Muscle layer of duodenum (tissue), 2 donors: ENCODE data around the gene DSCAM.

Experiments used
- H3K27ac ChIP-seq: one replicate; pipeline ENCODE4 v1.7.0; 2013; ENCODE audit warnings: mild to moderate bottlenecking, low read length
- H3K27me3 ChIP-seq: one replicate; pipeline ENCODE4 v1.7.0; 2013; ENCODE audit warnings: low read depth, mild to moderate bottlenecking, control low read depth, low read length
- H3K36me3 ChIP-seq, 2 donors: one replicate each; pipeline ENCODE4 v1.7.0; 2013; ENCODE audit warnings: low read length in 2 of 2, control low read depth in 1 of 2, mild to moderate bottlenecking in 1 of 2; ENCODE audit not compliant: insufficient read depth in 2 of 2, control insufficient read depth in 1 of 2
- H3K4me1 ChIP-seq, 2 donors: one replicate each; pipeline ENCODE4 v1.7.0; 2013; ENCODE audit warnings: low read length in 2 of 2, mild to moderate bottlenecking in 2 of 2, control low read depth in 1 of 2, moderate library complexity in 1 of 2; ENCODE audit not compliant: insufficient read depth in 2 of 2, control insufficient read depth in 1 of 2
- H3K4me3 ChIP-seq, 2 donors: one replicate each; pipeline ENCODE4 v1.7.0; 2013; ENCODE audit warnings: low read length in 2 of 2, low read depth in 1 of 2, mild to moderate bottlenecking in 1 of 2
- H3K9me3 ChIP-seq, 2 donors: one replicate each; pipeline ENCODE4 v1.7.0; 2013; ENCODE audit warnings: low read length in 2 of 2, control low read depth in 1 of 2, mild to moderate bottlenecking in 1 of 2; ENCODE audit not compliant: control insufficient read depth in 1 of 2
- donor health status: healthy.

The DSCAM gene

DNA sequence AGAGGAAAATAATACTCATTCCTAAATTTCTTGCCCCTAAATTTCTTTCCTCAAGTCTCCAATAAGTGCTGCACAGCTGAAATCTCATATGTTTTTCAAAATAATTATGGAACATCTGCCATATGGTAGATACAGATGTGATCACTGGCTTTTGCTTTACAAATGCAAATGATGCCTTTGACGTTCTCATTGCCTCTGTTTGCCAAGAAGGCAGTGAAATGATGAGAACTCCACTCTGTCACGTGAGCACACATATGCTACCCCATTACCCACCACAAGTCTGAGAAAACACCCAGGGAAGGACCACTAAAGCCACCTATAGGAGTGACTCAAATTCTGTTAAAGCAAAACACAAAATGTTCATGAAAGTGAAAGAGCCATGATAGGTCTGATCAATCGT is 43.9 kb downstream of the DSCAM start:
- Histone ChIP-seq H3K9me3 (peaks cover 2 to 28% of the 10 kb centered on the region in 2 donors), H3K36me3 (no peaks in the 10 kb centered on the region), H3K4me1 (no peaks in the 10 kb centered on the region), H3K27me3 (no peaks in the 10 kb centered on the region), H3K4me3 (no peak overlapping the region), H3K27ac (no peak overlapping the region)

DNA sequence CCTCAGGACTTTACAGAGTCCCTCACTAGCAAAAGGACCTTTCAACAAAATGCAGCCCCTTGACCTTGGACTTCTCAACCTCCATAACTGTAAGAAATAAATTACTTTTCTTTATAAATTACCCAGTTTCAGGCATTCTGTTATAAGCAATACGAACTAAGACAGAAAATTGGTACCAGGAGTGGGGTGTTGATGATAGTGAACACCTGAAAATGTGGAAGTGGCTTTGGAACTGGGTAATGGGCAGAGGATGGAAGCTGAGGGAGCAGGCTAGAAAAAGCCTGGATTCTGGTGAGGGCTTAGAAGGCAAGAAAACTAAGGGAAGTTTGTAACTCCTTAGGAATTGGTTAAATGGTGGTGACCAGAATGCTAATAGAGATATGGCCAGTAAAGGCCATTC is 46.8 kb downstream of the DSCAM start:
- no peak overlapping the region for H3K27ac ChIP-seq
- no peaks in the 10 kb centered on the region for H3K4me1 ChIP-seq
- no peaks in the 10 kb centered on the region for H3K27me3 ChIP-seq
- peak overlapping the region in 1 of 2 donors; percentile 1 for H3K4me3 ChIP-seq
- H3K36me3 ChIP-seq, result no peaks in the 10 kb centered on the region
- H3K9me3 ChIP-seq, result peaks cover 2 to 28% of the 10 kb centered on the region in 2 donors

DNA sequence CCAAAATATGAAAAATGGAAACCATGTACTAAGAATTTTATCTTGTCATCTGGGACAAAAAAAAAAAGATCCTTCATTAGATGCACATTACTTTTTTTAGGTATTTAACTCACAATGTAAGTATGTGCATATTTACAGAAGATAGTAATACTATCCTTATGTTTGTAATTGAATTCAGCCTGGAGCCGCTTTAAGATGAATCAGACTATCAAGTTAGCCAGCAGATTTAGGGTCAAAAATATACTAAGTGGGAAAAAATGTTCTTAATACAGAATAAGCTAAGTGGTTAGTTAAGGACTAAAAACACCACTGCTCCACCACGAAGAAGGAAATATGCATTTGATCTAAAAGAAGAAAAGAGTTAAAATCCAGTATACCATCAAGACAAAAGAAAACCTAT is 49.1 kb downstream of the DSCAM start:
- H3K9me3 ChIP-seq, result peaks cover 2 to 28% of the 10 kb centered on the region in 2 donors
- no peaks in the 10 kb centered on the region for H3K36me3 ChIP-seq
- no peaks in the 10 kb centered on the region for H3K4me1 ChIP-seq
- H3K27me3 ChIP-seq, result no peaks in the 10 kb centered on the region
- H3K4me3 ChIP-seq, result no peak overlapping the region
- no peak overlapping the region for H3K27ac ChIP-seq

DNA sequence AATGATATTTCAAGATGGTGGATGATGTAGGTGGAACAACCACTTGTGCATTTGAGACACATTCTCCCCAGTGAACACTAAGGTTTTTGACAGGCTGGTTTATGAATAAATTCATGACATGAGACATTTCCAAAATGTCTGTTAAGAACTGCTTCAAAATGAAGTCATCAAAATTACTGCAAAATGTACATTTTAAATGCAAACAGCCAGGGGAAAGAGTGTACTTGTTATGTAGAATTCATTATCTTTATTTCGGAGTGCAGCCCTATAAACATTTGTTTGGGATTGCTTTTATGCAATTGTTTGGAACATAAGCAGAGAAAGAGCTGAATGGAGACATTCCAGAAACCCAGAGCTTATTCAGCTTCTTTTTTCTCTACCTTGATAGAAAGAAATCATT is 49.5 kb downstream of the DSCAM start:
- Histone ChIP-seq H3K9me3 (peaks cover 2 to 26% of the 10 kb centered on the region in 2 donors), H3K4me1 (no peaks in the 10 kb centered on the region), H3K4me3 (no peak overlapping the region), H3K36me3 (no peaks in the 10 kb centered on the region), H3K27me3 (no peaks in the 10 kb centered on the region), H3K27ac (no peak overlapping the region)

DNA sequence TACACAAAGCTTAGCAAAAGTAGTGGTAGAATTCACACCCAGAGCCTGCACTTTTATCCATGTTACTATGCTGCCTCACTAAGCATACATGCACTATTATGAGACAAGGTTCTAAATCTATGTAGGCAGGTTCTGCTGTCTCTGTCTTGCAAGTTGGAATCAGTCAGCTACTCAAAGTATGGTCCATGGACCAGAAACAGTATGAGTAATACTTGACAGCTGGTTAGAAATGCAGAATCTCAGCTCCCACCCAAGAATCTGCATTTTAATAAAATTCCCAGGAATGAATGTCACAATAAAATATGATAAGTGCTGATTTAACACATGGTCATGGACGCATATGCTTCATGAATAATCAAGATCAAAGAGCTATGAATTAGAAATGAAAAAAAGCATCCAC is 50.5 kb downstream of the DSCAM start:
- Histone ChIP-seq H3K36me3 (no peaks in the 10 kb centered on the region), H3K27ac (no peak overlapping the region), H3K4me3 (no peak overlapping the region), H3K4me1 (no peaks in the 10 kb centered on the region), H3K9me3 (peaks cover 2 to 19% of the 10 kb centered on the region in 2 donors), H3K27me3 (no peaks in the 10 kb centered on the region)

DNA sequence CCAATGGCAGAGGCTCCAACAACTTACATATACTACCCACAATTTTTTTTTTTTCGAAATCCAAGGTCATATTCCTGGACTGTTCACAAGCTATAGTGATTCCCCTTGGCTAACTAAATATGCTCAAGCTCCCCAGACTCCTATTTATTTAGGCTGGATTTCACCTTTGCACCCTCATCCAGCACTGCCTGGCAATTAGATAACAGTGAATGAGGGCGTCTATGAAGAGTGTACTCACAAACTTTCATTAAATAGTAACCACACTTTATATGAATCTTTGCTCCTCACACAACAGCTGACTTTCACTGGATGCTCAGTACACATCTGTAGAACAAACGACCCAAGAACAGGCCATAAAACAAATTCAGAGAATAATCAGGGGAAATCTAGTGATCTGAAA is 51.6 kb downstream of the DSCAM start:
- Histone ChIP-seq H3K36me3 (no peaks in the 10 kb centered on the region), H3K4me1 (no peaks in the 10 kb centered on the region), H3K9me3 (peaks cover 1 to 11% of the 10 kb centered on the region in 2 donors), H3K27me3 (no peaks in the 10 kb centered on the region), H3K4me3 (no peak overlapping the region), H3K27ac (no peak overlapping the region)

DNA sequence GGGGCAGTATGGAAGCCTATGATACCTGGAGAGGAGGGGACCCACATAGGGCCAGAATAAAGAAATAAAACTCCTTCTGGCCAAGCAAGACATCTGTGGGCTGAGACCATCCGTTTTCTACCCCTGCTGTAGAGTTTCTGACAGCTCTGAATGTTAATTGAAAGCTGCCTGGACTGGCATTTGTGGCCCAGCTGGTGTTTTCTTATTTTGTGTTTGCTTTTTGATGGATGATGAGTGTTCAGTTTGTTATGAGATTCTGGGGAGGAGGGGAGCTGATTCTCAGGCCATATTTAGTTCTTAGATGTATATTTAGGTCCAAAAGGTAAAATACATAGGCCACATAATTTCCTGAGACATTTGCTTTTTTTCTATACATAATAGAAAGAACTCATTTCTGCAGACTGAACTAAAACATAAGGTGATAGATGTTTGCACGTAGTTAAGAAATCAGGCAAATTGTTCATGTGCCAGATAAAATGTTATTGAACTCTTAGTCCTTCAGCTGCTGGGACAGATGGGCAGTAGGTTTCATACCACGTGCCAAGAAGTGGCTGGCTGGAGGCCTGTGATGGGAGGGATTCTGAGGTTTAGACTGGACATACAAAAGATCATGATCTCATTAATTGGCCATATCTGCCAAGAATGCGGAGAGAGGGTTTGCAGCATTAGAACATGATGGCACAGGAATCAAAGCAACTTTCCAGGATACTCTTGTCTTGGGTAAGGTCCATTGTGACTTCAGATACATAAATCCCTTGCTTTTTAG is 54.1 kb downstream of the DSCAM start:
- Histone ChIP-seq H3K4me3 (no peak overlapping the region), H3K9me3 (no peaks in the 10 kb centered on the region), H3K4me1 (no peaks in the 10 kb centered on the region), H3K27me3 (no peaks in the 10 kb centered on the region), H3K36me3 (no peaks in the 10 kb centered on the region), H3K27ac (no peak overlapping the region)

DNA sequence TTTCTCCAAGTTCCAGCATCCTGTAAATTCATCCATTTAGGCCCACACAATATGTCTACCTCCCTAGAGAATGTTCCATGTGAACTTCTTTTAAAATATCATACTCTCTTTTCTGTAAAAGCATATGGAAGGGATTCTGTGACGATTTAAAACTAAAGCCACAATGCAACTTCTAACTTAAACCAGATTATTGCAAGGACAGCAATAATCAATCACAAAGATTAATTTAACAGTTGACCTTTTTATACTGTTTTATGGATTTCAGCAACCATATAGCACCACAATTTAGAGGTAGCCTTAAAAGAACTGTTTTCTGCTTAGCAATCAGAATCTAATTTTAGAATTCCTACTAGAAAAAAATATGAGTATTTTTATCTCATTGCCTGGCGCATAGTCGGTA is 58.3 kb downstream of the DSCAM start:
- Histone ChIP-seq H3K27me3 (no peaks in the 10 kb centered on the region), H3K4me1 (no peaks in the 10 kb centered on the region), H3K9me3 (no peaks in the 10 kb centered on the region), H3K27ac (no peak overlapping the region), H3K36me3 (no peaks in the 10 kb centered on the region), H3K4me3 (no peak overlapping the region)

DNA sequence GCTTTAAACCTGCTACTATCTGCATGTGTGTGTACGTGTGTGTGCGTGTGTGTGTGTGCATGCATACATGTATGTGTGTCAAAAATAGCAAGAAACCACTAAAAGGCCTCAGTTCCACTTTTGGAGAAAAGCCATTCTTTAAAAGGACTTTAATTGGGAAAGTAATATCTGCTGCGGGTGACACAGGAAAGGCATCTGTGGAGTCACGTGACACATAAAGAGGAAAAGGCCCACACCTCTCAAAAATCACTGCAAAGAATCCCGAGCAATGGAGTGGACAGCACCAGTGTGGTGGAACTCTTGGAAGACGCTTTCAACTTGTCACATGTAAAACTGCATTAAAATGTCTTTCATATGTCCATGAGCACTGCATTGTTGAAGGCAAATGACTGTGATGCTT is 63.6 kb downstream of the DSCAM start:
- Histone ChIP-seq H3K27ac (no peak overlapping the region), H3K4me1 (no peaks in the 10 kb centered on the region), H3K27me3 (no peaks in the 10 kb centered on the region), H3K4me3 (no peak overlapping the region), H3K9me3 (no peaks in the 10 kb centered on the region), H3K36me3 (no peaks in the 10 kb centered on the region)

DNA sequence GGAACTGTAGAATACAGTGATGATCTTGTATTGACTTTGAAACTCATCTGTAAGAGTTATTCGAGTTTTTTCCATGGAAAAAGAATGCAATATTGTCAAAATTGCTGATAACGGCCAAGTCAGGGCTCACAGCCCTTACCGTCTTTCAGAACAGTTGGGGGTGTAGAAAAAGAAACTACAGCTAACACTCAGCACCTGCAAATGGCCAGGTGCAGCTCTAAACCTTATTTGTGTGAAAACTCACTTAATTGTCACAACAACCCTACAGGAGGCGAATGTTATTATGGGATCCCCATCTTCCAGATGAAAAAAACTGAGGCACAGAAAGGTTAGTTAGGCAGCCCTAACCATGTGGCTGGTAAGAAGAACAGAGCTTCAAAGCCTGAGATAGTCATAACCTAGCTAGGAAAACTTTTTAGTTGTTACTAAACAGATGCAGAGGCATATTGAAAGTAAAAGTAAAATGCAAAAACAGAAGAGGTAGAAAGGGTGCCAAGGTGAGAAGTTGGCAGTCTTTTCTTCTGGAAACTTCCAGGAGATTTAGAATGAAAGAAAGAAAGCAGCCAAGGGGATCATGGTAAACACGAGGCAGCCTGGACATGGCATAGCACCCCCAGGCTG is 76.4 kb downstream of the DSCAM start:
- no peaks in the 10 kb centered on the region for H3K9me3 ChIP-seq
- no peaks in the 10 kb centered on the region for H3K36me3 ChIP-seq
- H3K27ac ChIP-seq, result no peak overlapping the region
- H3K4me1 ChIP-seq, result no peaks in the 10 kb centered on the region
- no peak overlapping the region for H3K4me3 ChIP-seq
- H3K27me3 ChIP-seq, result no peaks in the 10 kb centered on the region

DNA sequence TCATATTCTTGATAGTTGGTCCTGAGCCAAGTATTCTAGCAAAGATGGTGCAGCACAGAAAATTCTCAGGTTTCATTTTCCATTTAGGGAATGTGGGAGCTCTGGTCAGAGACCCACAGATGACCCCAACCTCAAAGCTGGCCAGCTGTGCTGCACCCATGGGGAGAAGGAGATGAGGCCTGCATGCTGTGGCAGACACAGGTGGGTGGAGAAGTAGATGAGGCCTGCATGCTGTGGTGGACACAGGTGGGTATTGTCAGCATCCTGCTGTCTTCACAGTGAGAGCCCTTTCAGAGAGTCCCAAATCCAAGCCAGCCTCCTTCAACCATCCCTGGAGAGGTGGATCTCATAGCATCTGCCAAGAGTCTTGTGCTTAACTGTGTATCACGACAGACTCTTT is 77.7 kb downstream of the DSCAM start:
- no peak overlapping the region for H3K4me3 ChIP-seq
- no peaks in the 10 kb centered on the region for H3K36me3 ChIP-seq
- no peaks in the 10 kb centered on the region for H3K9me3 ChIP-seq
- no peaks in the 10 kb centered on the region for H3K4me1 ChIP-seq
- no peak overlapping the region for H3K27ac ChIP-seq
- H3K27me3 ChIP-seq, result no peaks in the 10 kb centered on the region

DNA sequence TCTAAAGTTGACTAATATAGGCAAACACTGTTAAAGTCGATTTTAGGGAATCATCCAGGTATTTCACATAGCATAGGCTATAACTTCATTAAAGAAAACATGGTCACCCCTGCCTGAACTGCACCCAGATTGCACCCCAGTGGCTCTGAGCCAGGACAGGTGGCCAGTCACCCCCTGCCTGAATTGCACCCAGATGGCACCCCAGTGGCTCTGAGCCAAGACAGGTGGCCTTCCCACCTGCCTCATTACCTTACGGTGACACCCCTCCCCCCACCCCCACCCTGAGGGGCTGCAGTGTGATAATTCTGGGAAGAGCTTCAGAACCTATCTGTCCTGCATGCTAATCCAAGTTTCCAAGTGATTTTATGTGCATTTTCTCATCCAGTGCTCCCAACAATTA is 78.9 kb downstream of the DSCAM start:
- Histone ChIP-seq H3K4me3 (no peak overlapping the region), H3K27ac (no peak overlapping the region)

More for the DNA sequence above, 78.9 kb downstream of the DSCAM start:
- Histone ChIP-seq H3K4me1 (no peaks in the 10 kb centered on the region), H3K27me3 (no peaks in the 10 kb centered on the region), H3K9me3 (no peaks in the 10 kb centered on the region), H3K36me3 (no peaks in the 10 kb centered on the region)
